SU-DHL-6 (cell line): ENCODE results near the gene MTIF2.
A peak's percentile ranks its signal among the peaks of the same experiment; 100 is the strongest.
"Not testable (repeated sequence)": the region's sequence is repeated elsewhere in the genome, so short reads cannot be mapped to it uniquely, and the experiment has no call there.

ENCODE experiments used
- H2AFZ ChIP-seq: fragments of 200-600 bp; sonication (generic); 2 replicates; pipeline ENCODE4 v1.6.1; 2014; ENCODE audit warnings: low read depth, mild to moderate bottlenecking, moderate library complexity, mixed read lengths, antibody characterized with exemption, low read length; ENCODE audit not compliant: severe bottlenecking
- H3F3A ChIP-seq: fragments of 200-600 bp; shearing (Covaris generic); 2 replicates; pipeline ENCODE4 v1.6.0; 2016; ENCODE audit warnings: antibody characterized with exemption, mild to moderate bottlenecking; ENCODE audit not compliant: insufficient read depth
- H3K27ac ChIP-seq: fragments of 200-600 bp; sonication (generic); 2 replicates; pipeline ENCODE4 v1.5.1; 2016; ENCODE audit warnings: low read depth, mild to moderate bottlenecking, low read length, moderate library complexity, mixed read lengths
- H3K27me3 ChIP-seq: fragments of 200-600 bp; sonication (generic), shearing (Covaris generic); 2 replicates; pipeline ENCODE4 v1.6.0; 2014; ENCODE audit warnings: mild to moderate bottlenecking, low read length
- H3K36me3 ChIP-seq: fragments of 200-600 bp; sonication (generic); 2 replicates; pipeline ENCODE4 v1.6.1; 2014; ENCODE audit warnings: mild to moderate bottlenecking, low read length, mixed read lengths
- H3K4me2 ChIP-seq: fragments of 300-600, 200-600 bp; shearing (Covaris generic), sonication (generic); 2 replicates; pipeline ENCODE4 v1.6.0; 2014; ENCODE audit warnings: low read length, low read depth, mild to moderate bottlenecking; ENCODE audit not compliant: poor library complexity, severe bottlenecking
- H3K4me3 ChIP-seq: fragments of 200-600 bp; sonication (generic); 2 replicates; pipeline ENCODE4 v1.5.1; 2014; ENCODE audit warnings: antibody characterized with exemption, low read length, mild to moderate bottlenecking, mixed read lengths; ENCODE audit not compliant: insufficient read depth, poor library complexity, severe bottlenecking
- H3K79me2 ChIP-seq: fragments of 200-600 bp; sonication (generic); 2 replicates; pipeline ENCODE4 v1.6.1; 2014; ENCODE audit warnings: mild to moderate bottlenecking, low read length, moderate library complexity; ENCODE audit not compliant: insufficient read depth
- H3K9ac ChIP-seq: fragments of 200-600 bp; sonication (generic); 2 replicates; pipeline ENCODE4 v1.7.0; 2014; ENCODE audit warnings: mild to moderate bottlenecking, low read length
- H3K9me2 ChIP-seq: fragments of 200-600 bp; sonication (generic); replicated peaks from 2 replicates; pipeline ENCODE4 v1.6.1; 2014; ENCODE audit warnings: low read length; ENCODE audit not compliant: insufficient read depth
- H3K9me3 ChIP-seq: fragments of 200-600 bp; sonication (generic); 2 replicates; pipeline ENCODE4 v1.6.1; 2014; ENCODE audit warnings: low read length, mixed read lengths; ENCODE audit not compliant: insufficient read depth
- H4K20me1 ChIP-seq: fragments of 200-600 bp; sonication (generic); 2 replicates; pipeline ENCODE4 v1.6.1; 2014; ENCODE audit warnings: low read depth, mild to moderate bottlenecking, antibody characterized with exemption, low read length, moderate library complexity, mixed read lengths
- CTCF ChIP-seq: fragments of 200-600 bp; sonication (generic); IDR thresholded peaks from one replicate; pipeline ENCODE4 v1.5.1; 2017; ENCODE audit warnings: antibody characterized with exemption, mild to moderate bottlenecking, low read length, moderate library complexity; ENCODE audit not compliant: insufficient read depth, poor library complexity, severe bottlenecking
- EZH2phosphoT487 ChIP-seq: fragments of 200-600 bp; sonication (generic), shearing (Covaris generic); conservative IDR thresholded peaks from 2 replicates; pipeline ENCODE4 v1.6.1; 2018; ENCODE audit warnings: mild to moderate bottlenecking, antibody characterized with exemption, low read length, moderate library complexity, mixed read lengths

MTIF2 gene

GRCh38 chr2:55296393-55296792 lies 27.4 kb upstream of the MTIF2 start:
- no peak overlapping the region for H3K9ac ChIP-seq
- no peaks in the 10 kb centered on the region for H4K20me1 ChIP-seq
- H3K9me3 ChIP-seq = no peaks in the 10 kb centered on the region
- TF ChIP-seq EZH2phosphoT487 (no peak), CTCF (no peak)
- no peaks in the 10 kb centered on the region for H3K27me3 ChIP-seq
- no peak overlapping the region for H3K4me2 ChIP-seq
- H3F3A ChIP-seq = peaks cover 3% of the 10 kb centered on the region; the same call in 1 of the 2 replicates
- H3K9me2 ChIP-seq = no peaks in the 10 kb centered on the region
- H3K36me3 ChIP-seq = peaks cover 39% of the 10 kb centered on the region
- no peak overlapping the region for H3K27ac ChIP-seq
- no peak overlapping the region for H2AFZ ChIP-seq
- H3K79me2 ChIP-seq = no peaks in the 10 kb centered on the region
- H3K4me3 ChIP-seq = no peak overlapping the region

- TF ChIP-seq CTCF = no peak
- no peak for TF ChIP-seq EZH2phosphoT487
- no peak overlapping the region for H3K9ac ChIP-seq
- peak overlapping the region; percentile 25 for H2AFZ ChIP-seq
- no peaks in the 10 kb centered on the region for H3K9me3 ChIP-seq
- peak overlapping the region; percentile 67 for H3K4me3 ChIP-seq
- H3K9me2 ChIP-seq = no peaks in the 10 kb centered on the region
- H3K79me2 ChIP-seq = 0 out of 2 replicates have a peak, but pooled peaks cover 4% of the 10 kb centered on the region
- H3K27me3 ChIP-seq = no peaks in the 10 kb centered on the region
- H3F3A ChIP-seq = peaks cover 35% of the 10 kb centered on the region
- H4K20me1 ChIP-seq = no peaks in the 10 kb centered on the region
- no peaks in the 10 kb centered on the region for H3K36me3 ChIP-seq
- H3K4me2 ChIP-seq = peak overlapping the region; percentile 76
- peak overlapping the region; percentile 20; the same call in 1 of the 2 replicates for H3K27ac ChIP-seq
These were observed 14.1 kb upstream of the MTIF2 start for GRCh38 chr2:55283083-55283482.

- Histone ChIP-seq H3K9me3 (no peaks in the 10 kb centered on the region), H3K9me2 (no peaks in the 10 kb centered on the region), H3K27ac (peak overlapping the region; percentile 55), H3F3A (peaks cover 29% of the 10 kb centered on the region), H4K20me1 (no peaks in the 10 kb centered on the region), H3K4me2 (peak overlapping the region; percentile 76), H2AFZ (peak overlapping the region; percentile 97), H3K36me3 (no peaks in the 10 kb centered on the region), H3K9ac (peak overlapping the region; percentile 77), H3K27me3 (no peaks in the 10 kb centered on the region), H3K79me2 (0 out of 2 replicates have a peak, but pooled peaks cover 4% of the 10 kb centered on the region), H3K4me3 (peak overlapping the region; percentile 67)
- TF ChIP-seq CTCF = no peak
- TF ChIP-seq EZH2phosphoT487 = no peak
These were observed 13.3 kb upstream of the MTIF2 start for GRCh38 chr2:55282110-55282917.

- H3K4me2 ChIP-seq = peak overlapping the region; percentile 76
- H3F3A ChIP-seq = peaks cover 29% of the 10 kb centered on the region
- not testable (repeated sequence) for H3K9me2 ChIP-seq, H4K20me1 ChIP-seq, H3K36me3 ChIP-seq, H3K27ac ChIP-seq, H3K4me3 ChIP-seq, H3K9me3 ChIP-seq, H3K79me2 ChIP-seq, H3K27me3 ChIP-seq
- H2AFZ ChIP-seq = peak overlapping the region; percentile 97
- H3K9ac ChIP-seq = peak overlapping the region; percentile 77; the same call in 1 of the 2 replicates
These were observed 12.0 kb upstream of the MTIF2 start for GRCh38 chr2:55280851-55281546.

- H3K27ac ChIP-seq, H3K9me2 ChIP-seq, H2AFZ ChIP-seq, H3K9ac ChIP-seq, H3K27me3 ChIP-seq, H3K9me3 ChIP-seq, H4K20me1 ChIP-seq, H3K36me3 ChIP-seq, H3K4me2 ChIP-seq, H3K4me3 ChIP-seq, H3K79me2 ChIP-seq: not testable (repeated sequence)
- peaks cover 24% of the 10 kb centered on the region for H3F3A ChIP-seq
These were observed 10.9 kb upstream of the MTIF2 start for GRCh38 chr2:55279859-55280424.
